Natural killer cell (primary cell): ENCODE results near the gene PITPNC1. TPM values are rescaled to one million over a fixed set of nuclear protein-coding genes. Genes with fewer than 3 reads are reported as not detected.

ENCODE experiments used
- ATAC-seq, 3 donors: fragments of 150-1000 bp in 2 of 3; fragments of 200-7000 bp in 1 of 3; cut with Tn5 transposase; 1 replicate in 1 of 3; 2 replicates in 2 of 3; pipeline ENCODE4 v1.10.0; 2021; ENCODE audit warnings: mild to moderate bottlenecking in 2 of 3, moderate library complexity in 2 of 3
- DNase-seq, 2 donors: peaks; one replicate each; pipeline versions ENCODE4 v3.0.0 to v3.0.0-alpha.2; 2013 to 2021; ENCODE audit warnings: mixed read lengths in 1 of 2
- H3K27ac ChIP-seq: one replicate; pipeline ENCODE4 v1.5.1; 2013; ENCODE audit warnings: mild to moderate bottlenecking, low read length
- H3K27me3 ChIP-seq: one replicate; pipeline ENCODE4 v1.6.1; 2013; ENCODE audit warnings: low read length; ENCODE audit not compliant: control insufficient read depth, insufficient read depth
- H3K36me3 ChIP-seq: one replicate; pipeline ENCODE4 v1.6.1; 2013; ENCODE audit warnings: low read length; ENCODE audit not compliant: control insufficient read depth, insufficient read depth
- H3K4me1 ChIP-seq: one replicate; pipeline ENCODE4 v1.6.1; 2013; ENCODE audit warnings: low read length; ENCODE audit not compliant: control insufficient read depth, insufficient read depth
- H3K4me3 ChIP-seq: one replicate; pipeline ENCODE4 v1.5.1; 2013; ENCODE audit warnings: low read length
- H3K9me3 ChIP-seq: one replicate; pipeline ENCODE4 v1.6.1; 2013; ENCODE audit warnings: low read length; ENCODE audit not compliant: control insufficient read depth, insufficient read depth
- H3K27ac Mint-ChIP-seq, 2 donors: one replicate each; pipeline ENCODE4 v1.8.0; 2022; ENCODE audit warnings: mild to moderate bottlenecking in 2 of 2, mixed read lengths in 2 of 2, moderate library complexity in 1 of 2
- H3K27me3 Mint-ChIP-seq, 2 donors: one replicate each; pipeline ENCODE4 v1.8.0; 2022; ENCODE audit warnings: low read depth in 2 of 2, mixed read lengths in 2 of 2
- H3K36me3 Mint-ChIP-seq: one replicate; pipeline ENCODE4 v1.8.0; 2022; ENCODE audit warnings: mixed read lengths
- H3K4me1 Mint-ChIP-seq, 2 donors: one replicate each; pipeline ENCODE4 v1.8.0; 2022; ENCODE audit warnings: mixed read lengths in 2 of 2
- H3K4me3 Mint-ChIP-seq: one replicate; pipeline ENCODE4 v1.8.0; 2022; ENCODE audit warnings: mild to moderate bottlenecking, moderate library complexity, mixed read lengths
- H3K9me3 Mint-ChIP-seq, 2 donors: one replicate each; pipeline ENCODE4 v1.8.0; 2022; ENCODE audit warnings: mixed read lengths in 2 of 2
- CTCF ChIP-seq: fragments of 200-600 bp; IDR thresholded peaks from one replicate; pipeline ENCODE4 v1.8.0; 2022; ENCODE audit warnings: antibody characterized with exemption
- WGBS: methylation state at CpG from one replicate; pipeline ENCODE4 v1.1.7; 2013; ENCODE audit warnings: missing lambda C conversion rate; ENCODE audit not compliant: insufficient coverage; 5-methylcytosine and 5-hydroxymethylcytosine counted together
- intact Hi-C: fragments of 100-400 bp; cut with micrococcal nuclease; formaldehyde crosslinking; loops from one replicate; pipeline ENCODE4 v1.14.2; 2022
- total RNA-seq, 4 donors: library from RNA; stranded (reverse); fragments of 120-200 nt in 1 of 4; gene quantifications; one replicate each; pipeline versions ENCODE4 v1.2.3 to v1.2.4, GENCODE V29; 2013 to 2022

The PITPNC1 gene
- total RNA-seq, 3 donors from 2014 or later (not counting 1 experiment from before 2014, with no cell fraction given) = 150 to 185 (median 169) TPM

DNA sequence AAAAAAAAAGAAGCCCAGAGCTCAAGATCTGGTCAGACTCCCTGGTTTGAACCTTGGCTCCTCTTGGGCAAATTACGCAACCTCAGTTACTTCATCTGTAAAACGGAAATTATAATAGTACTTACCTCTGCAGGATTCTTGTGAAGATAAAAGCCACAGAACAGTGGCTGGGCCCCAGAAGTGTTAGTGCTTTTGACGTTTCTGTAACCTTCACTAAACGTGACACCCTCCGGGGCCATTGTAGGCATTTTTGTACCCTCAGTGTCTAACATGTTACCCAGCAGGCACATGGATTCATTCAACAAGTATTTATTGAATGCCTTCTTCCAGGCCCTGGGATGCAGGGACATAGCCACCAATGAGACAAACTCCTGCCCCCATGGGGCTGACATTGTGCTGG lies 58.0 kb downstream of the PITPNC1 start:
- Histone ChIP-seq H3K4me3 (no peak overlapping the region), H3K36me3 (no peaks in the 10 kb centered on the region), H3K27me3 (no peaks in the 10 kb centered on the region), H3K27ac (peak overlapping the region; percentile 98), H3K9me3 (no peaks in the 10 kb centered on the region), H3K4me1 (peaks cover 65% of the 10 kb centered on the region)
- H3K4me3 Mint-ChIP-seq = peak overlapping the region; percentile 70
- DNase-seq (peak; percentile 63 to 88), ATAC-seq (peak; percentile 63 to 87 (median 82))
- peak overlapping the region; percentile 90 to 95 for H3K27ac Mint-ChIP-seq
- no peak for TF ChIP-seq CTCF
- H3K9me3 Mint-ChIP-seq = no peaks in the 10 kb centered on the region
- no peaks in the 10 kb centered on the region for H3K27me3 Mint-ChIP-seq
- 27% methylated on average over 5 of the region's 5 CpGs for WGBS
- H3K4me1 Mint-ChIP-seq = peaks cover 68 to 78% of the 10 kb centered on the region in 2 donors
- intact Hi-C loops = loop anchor here (1.0 to 2.0 kb wide), 6 partner anchors 13 to 56 kb away; no protein-coding TSS in a partner anchor
- no peaks in the 10 kb centered on the region for H3K36me3 Mint-ChIP-seq

GRCh38 chr17:67435786-67436185 lies 58.7 kb downstream of the PITPNC1 start:
- Mint-ChIP-seq H3K4me3 (peak overlapping the region; percentile 70), H3K4me1 (peaks cover 71 to 79% of the 10 kb centered on the region in 2 donors), H3K27ac (peak overlapping the region; percentile 90 to 95), H3K9me3 (no peaks in the 10 kb centered on the region), H3K36me3 (no peaks in the 10 kb centered on the region), H3K27me3 (no peaks in the 10 kb centered on the region)
- H3K9me3 ChIP-seq = no peaks in the 10 kb centered on the region
- 81% methylated on average over 5 of the region's 5 CpGs for WGBS
- intact Hi-C loops = loop anchor here (1.0 to 2.0 kb wide), 6 partner anchors 13 to 57 kb away; no protein-coding TSS in a partner anchor
- H3K27me3 ChIP-seq = no peaks in the 10 kb centered on the region
- H3K27ac ChIP-seq = peak overlapping the region; percentile 98
- H3K36me3 ChIP-seq = no peaks in the 10 kb centered on the region
- H3K4me3 ChIP-seq = no peak overlapping the region
- peaks cover 72% of the 10 kb centered on the region for H3K4me1 ChIP-seq
- TF ChIP-seq CTCF = no peak
- ATAC-seq = peak; percentile 8 to 19 (median 14)
- peak in 1 of 2 donors; percentile 47 for DNase-seq

DNA sequence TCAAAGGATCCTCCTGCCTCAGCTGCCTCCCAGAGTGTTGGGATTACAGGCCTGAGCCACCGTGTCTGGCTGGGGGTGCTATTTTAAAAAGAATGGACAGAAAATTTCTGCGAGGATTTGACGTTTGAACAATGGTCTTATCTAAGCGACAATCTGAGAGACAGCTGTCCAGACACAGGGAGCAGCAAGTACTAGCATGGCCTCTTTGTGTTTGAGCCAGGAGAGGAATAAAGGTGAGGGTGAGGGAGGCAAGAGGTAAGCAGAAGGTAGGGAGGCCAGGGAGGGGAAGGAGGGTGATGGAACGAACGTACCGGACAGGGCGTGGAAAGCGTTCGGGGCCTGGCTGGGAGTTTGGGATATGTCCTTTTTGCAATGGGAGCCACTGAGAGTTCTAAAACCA lies 59.2 kb downstream of the PITPNC1 start:
- H3K4me1 ChIP-seq = peaks cover 76% of the 10 kb centered on the region
- WGBS = 90% methylated on average over 10 of the region's 10 CpGs

More for the DNA sequence above, 59.2 kb downstream of the PITPNC1 start:
- H3K4me3 ChIP-seq = no peak overlapping the region
- no peaks in the 10 kb centered on the region for H3K9me3 ChIP-seq
- Mint-ChIP-seq H3K27ac (peak overlapping the region; percentile 90 to 95), H3K36me3 (no peaks in the 10 kb centered on the region), H3K4me1 (peaks cover 75 to 81% of the 10 kb centered on the region in 2 donors), H3K9me3 (no peaks in the 10 kb centered on the region), H3K4me3 (peak overlapping the region; percentile 70), H3K27me3 (no peaks in the 10 kb centered on the region)
- DNase-seq = no peak
- intact Hi-C loops = no loop called here
- H3K36me3 ChIP-seq = no peaks in the 10 kb centered on the region
- H3K27me3 ChIP-seq = no peaks in the 10 kb centered on the region
- ATAC-seq = no peak
- H3K27ac ChIP-seq = peak overlapping the region; percentile 98
- TF ChIP-seq CTCF = no peak
